HEK293 (cell line): Measurements from ENCODE around the gene ATXN7.

Source experiments
- CTCF ChIA-PET: fragments of 350-600 bp; formaldehyde crosslinking; extraction: SDS; loops from one replicate; lab custom pipeline; 2021; ENCODE audit warnings: antibody characterized with exemption; lab: Yijun Ruan, JAX
- POLR2A ChIA-PET: fragments of 300-600 bp; formaldehyde crosslinking; extraction: SDS; loops from one replicate; lab custom pipeline; 2020; ENCODE audit warnings: antibody characterized with exemption, inconsistent platforms; lab: Yijun Ruan, JAX
- H3K27ac ChIP-seq: fragments of 200-500 bp; sonication (Bioruptor generic); 2 replicates; pipeline ENCODE4 v1.5.1; 2014; ENCODE audit warnings: low read depth, low read length, control low read depth, inconsistent platforms; ENCODE audit errors: extremely low read depth
- H3K36me3 ChIP-seq, 2 experiments: fragments of 200-500 bp in 1 of 2; sonication (Bioruptor generic) in 1 of 2; 1 replicate in 1 of 2; 2 replicates in 1 of 2; pipeline ENCODE4 v1.5.1; 2014 to 2017; ENCODE audit warnings: inconsistent platforms in 2 of 2, low read length in 2 of 2; ENCODE audit not compliant: control insufficient read depth in 2 of 2, insufficient read depth in 1 of 2
- H3K4me1 ChIP-seq: fragments of 200-500 bp; sonication (Bioruptor generic); 2 replicates; pipeline ENCODE4 v1.5.1; 2014; ENCODE audit warnings: mild to moderate bottlenecking, low read length, inconsistent platforms; ENCODE audit not compliant: control insufficient read depth, insufficient read depth
- H3K4me3 ChIP-seq: 2 replicates; pipeline ENCODE4 v1.5.1; 2011; ENCODE audit warnings: low read depth, mild to moderate bottlenecking, control low read depth, low read length, moderate library complexity
- H3K9me3 ChIP-seq: fragments of 200-500 bp; sonication (Bioruptor generic); 2 replicates; pipeline ENCODE4 v1.5.1; 2014; ENCODE audit warnings: low read depth, low read length, inconsistent platforms; ENCODE audit not compliant: control insufficient read depth, insufficient read depth
- MZF1 ChIP-seq: fragments of 450-650 bp; formaldehyde crosslinking; IDR thresholded peaks from 2 replicates; pipeline ENCODE4 v1.5.1; 2017; ENCODE audit warnings: missing biosample characterization, missing genetic modification characterization, borderline replicate concordance
- TRIM28 ChIP-seq: IDR thresholded peaks from 2 replicates; pipeline ENCODE4 v1.6.1; 2011; ENCODE audit warnings: low read length, control low read depth, borderline replicate concordance
- ZFP69B ChIP-seq: fragments of 450-650 bp; formaldehyde crosslinking; IDR thresholded peaks from 2 replicates; pipeline ENCODE4 v1.5.1; 2016; ENCODE audit warnings: missing biosample characterization, missing genetic modification characterization
- ZNF114 ChIP-seq: fragments of 450-650 bp; formaldehyde crosslinking; IDR thresholded peaks from 2 replicates; pipeline ENCODE4 v1.5.0; 2017; ENCODE audit warnings: missing biosample characterization, missing genetic modification characterization
- ZNF146 ChIP-seq: fragments of 450-650 bp; formaldehyde crosslinking; IDR thresholded peaks from 2 replicates; pipeline ENCODE4 v1.5.1; 2016; ENCODE audit warnings: missing biosample characterization, missing genetic modification characterization
- ZNF2 ChIP-seq: fragments of 450-650 bp; formaldehyde crosslinking; IDR thresholded peaks from 2 replicates; pipeline ENCODE4 v1.5.1; 2016; ENCODE audit warnings: missing biosample characterization, missing genetic modification characterization
- ZNF223 ChIP-seq: fragments of 450-650 bp; formaldehyde crosslinking; IDR thresholded peaks from 2 replicates; pipeline ENCODE4 v1.5.1; 2016; ENCODE audit warnings: missing biosample characterization, missing genetic modification characterization
- ZNF292 ChIP-seq: fragments of 450-650 bp; formaldehyde crosslinking; IDR thresholded peaks from 2 replicates; pipeline ENCODE4 v1.5.1; 2016; ENCODE audit warnings: low read depth, missing biosample characterization, missing genetic modification characterization, borderline replicate concordance
- ZNF404 ChIP-seq: fragments of 450-650 bp; formaldehyde crosslinking; IDR thresholded peaks from 2 replicates; pipeline ENCODE4 v1.5.1; 2017; ENCODE audit warnings: missing biosample characterization, missing genetic modification characterization
- ZNF600 ChIP-seq: fragments of 450-650 bp; formaldehyde crosslinking; IDR thresholded peaks from 2 replicates; pipeline ENCODE4 v1.5.1; 2016; ENCODE audit warnings: missing biosample characterization, missing genetic modification characterization
- ZNF624 ChIP-seq: fragments of 450-650 bp; formaldehyde crosslinking; IDR thresholded peaks from 2 replicates; pipeline ENCODE4 v1.5.1; 2017; ENCODE audit warnings: missing biosample characterization, missing genetic modification characterization
- ZNF776 ChIP-seq: fragments of 450-650 bp; formaldehyde crosslinking; IDR thresholded peaks from 2 replicates; pipeline ENCODE4 v1.5.0; 2017; ENCODE audit warnings: missing biosample characterization, missing genetic modification characterization, borderline replicate concordance
- ZNF830 ChIP-seq: fragments of 450-650 bp; IDR thresholded peaks from 2 replicates; pipeline ENCODE4 v1.5.0; 2018; ENCODE audit warnings: missing biosample characterization, missing genetic modification characterization, low read depth, mild to moderate bottlenecking, moderate library complexity
- ZNF843 ChIP-seq: fragments of 450-650 bp; formaldehyde crosslinking; IDR thresholded peaks from 2 replicates; pipeline ENCODE4 v1.5.1; 2016; ENCODE audit warnings: missing biosample characterization, missing genetic modification characterization
- TF ChIP-seq, protein P1 (sequence below): fragments of 450-650 bp; formaldehyde crosslinking; IDR thresholded peaks from 2 replicates; pipeline ENCODE4 v1.5.1; 2016; ENCODE audit warnings: missing biosample characterization, missing genetic modification characterization
- TF ChIP-seq, protein P2 (sequence below): fragments of 450-650 bp; formaldehyde crosslinking; conservative IDR thresholded peaks from 2 replicates; pipeline ENCODE4 v1.5.1; 2016; ENCODE audit warnings: low read depth, missing biosample characterization, missing genetic modification characterization
- TF ChIP-seq, protein P3 (sequence below): fragments of 450-650 bp; formaldehyde crosslinking; conservative IDR thresholded peaks from 2 replicates; pipeline ENCODE4 v1.5.1; 2016; ENCODE audit warnings: low read depth, missing biosample characterization, missing genetic modification characterization
- TF ChIP-seq, protein P4 (sequence below): fragments of 450-650 bp; formaldehyde crosslinking; IDR thresholded peaks from 2 replicates; pipeline ENCODE4 v1.5.1; 2017; ENCODE audit warnings: missing biosample characterization, missing genetic modification characterization
- TF ChIP-seq, protein P5 (sequence below): fragments of 450-650 bp; formaldehyde crosslinking; IDR thresholded peaks from 2 replicates; pipeline ENCODE4 v1.5.1; 2016; ENCODE audit warnings: missing biosample characterization, missing genetic modification characterization

The ATXN7 gene

DNA sequence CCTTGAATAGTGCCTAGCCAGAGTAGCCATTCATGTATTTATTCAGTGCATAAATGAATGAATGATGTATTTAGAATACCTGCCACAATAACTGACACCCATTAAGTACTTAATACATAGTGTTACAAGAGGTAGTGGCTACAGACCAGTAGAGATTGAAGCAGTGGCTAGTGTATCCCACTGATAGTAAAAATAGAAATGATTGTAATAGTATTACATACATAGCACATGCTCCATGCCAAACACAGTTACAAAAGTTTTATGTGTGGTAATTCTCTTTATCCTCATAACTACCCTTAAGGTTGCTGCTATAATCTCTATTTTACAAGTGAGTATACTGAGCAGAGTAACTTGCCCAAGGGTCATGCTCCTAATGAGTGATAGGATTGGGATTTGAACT, 78.9 kb downstream of the ATXN7 start:
- no peaks in the 10 kb centered on the region for H3K9me3 ChIP-seq
- no peaks in the 10 kb centered on the region for H3K36me3 ChIP-seq
- H3K4me1 ChIP-seq = peaks cover 3% of the 10 kb centered on the region; the same call in 1 of the 2 replicates
- CTCF ChIA-PET = no interaction called here
- POLR2A ChIA-PET = no interaction called here
- no peak overlapping the region for H3K27ac ChIP-seq
- TF ChIP-seq, protein P1, sequence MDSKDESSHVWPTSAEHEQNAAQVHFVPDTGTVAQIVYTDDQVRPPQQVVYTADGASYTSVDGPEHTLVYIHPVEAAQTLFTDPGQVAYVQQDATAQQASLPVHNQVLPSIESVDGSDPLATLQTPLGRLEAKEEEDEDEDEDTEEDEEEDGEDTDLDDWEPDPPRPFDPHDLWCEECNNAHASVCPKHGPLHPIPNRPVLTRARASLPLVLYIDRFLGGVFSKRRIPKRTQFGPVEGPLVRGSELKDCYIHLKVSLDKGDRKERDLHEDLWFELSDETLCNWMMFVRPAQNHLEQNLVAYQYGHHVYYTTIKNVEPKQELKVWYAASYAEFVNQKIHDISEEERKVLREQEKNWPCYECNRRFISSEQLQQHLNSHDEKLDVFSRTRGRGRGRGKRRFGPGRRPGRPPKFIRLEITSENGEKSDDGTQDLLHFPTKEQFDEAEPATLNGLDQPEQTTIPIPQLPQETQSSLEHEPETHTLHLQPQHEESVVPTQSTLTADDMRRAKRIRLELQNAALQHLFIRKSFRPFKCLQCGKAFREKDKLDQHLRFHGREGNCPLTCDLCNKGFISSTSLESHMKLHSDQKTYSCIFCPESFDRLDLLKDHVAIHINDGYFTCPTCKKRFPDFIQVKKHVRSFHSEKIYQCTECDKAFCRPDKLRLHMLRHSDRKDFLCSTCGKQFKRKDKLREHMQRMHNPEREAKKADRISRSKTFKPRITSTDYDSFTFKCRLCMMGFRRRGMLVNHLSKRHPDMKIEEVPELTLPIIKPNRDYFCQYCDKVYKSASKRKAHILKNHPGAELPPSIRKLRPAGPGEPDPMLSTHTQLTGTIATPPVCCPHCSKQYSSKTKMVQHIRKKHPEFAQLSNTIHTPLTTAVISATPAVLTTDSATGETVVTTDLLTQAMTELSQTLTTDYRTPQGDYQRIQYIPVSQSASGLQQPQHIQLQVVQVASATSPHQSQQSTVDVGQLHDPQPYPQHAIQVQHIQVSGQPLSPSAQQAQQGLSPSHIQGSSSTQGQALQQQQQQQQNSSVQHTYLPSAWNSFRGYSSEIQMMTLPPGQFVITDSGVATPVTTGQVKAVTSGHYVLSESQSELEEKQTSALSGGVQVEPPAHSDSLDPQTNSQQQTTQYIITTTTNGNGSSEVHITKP (tag by site-specific recombination) = no peak
- TF ChIP-seq ZFP69B (tag by site-specific recombination) (no peak), MZF1 (no peak), TRIM28 (no peak), ZNF776 (tag by site-specific recombination) (no peak), ZNF600 (tag by site-specific recombination) (no peak), ZNF146 (tag by site-specific recombination) (no peak)
- TF ChIP-seq, protein P2, sequence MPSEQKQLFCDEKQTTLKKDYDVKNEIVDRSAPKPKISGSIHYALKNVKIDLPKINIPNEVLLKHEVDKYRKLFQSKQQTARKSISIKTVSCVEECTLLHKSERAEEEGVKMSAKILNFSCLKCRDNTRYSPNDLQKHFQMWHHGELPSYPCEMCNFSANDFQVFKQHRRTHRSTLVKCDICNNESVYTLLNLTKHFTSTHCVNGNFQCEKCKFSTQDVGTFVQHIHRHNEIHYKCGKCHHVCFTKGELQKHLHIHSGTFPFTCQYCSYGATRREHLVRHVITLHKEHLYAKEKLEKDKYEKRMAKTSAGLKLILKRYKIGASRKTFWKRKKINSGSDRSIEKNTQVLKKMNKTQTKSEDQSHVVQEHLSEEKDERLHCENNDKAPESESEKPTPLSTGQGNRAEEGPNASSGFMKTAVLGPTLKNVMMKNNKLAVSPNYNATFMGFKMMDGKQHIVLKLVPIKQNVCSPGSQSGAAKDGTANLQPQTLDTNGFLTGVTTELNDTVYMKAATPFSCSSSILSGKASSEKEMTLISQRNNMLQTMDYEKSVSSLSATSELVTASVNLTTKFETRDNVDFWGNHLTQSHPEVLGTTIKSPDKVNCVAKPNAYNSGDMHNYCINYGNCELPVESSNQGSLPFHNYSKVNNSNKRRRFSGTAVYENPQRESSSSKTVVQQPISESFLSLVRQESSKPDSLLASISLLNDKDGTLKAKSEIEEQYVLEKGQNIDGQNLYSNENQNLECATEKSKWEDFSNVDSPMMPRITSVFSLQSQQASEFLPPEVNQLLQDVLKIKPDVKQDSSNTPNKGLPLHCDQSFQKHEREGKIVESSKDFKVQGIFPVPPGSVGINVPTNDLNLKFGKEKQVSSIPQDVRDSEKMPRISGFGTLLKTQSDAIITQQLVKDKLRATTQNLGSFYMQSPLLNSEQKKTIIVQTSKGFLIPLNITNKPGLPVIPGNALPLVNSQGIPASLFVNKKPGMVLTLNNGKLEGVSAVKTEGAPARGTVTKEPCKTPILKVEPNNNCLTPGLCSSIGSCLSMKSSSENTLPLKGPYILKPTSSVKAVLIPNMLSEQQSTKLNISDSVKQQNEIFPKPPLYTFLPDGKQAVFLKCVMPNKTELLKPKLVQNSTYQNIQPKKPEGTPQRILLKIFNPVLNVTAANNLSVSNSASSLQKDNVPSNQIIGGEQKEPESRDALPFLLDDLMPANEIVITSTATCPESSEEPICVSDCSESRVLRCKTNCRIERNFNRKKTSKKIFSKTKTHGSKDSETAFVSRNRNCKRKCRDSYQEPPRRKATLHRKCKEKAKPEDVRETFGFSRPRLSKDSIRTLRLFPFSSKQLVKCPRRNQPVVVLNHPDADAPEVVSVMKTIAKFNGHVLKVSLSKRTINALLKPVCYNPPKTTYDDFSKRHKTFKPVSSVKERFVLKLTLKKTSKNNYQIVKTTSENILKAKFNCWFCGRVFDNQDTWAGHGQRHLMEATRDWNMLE (tag by site-specific recombination) = no peak
- TF ChIP-seq, protein P3, sequence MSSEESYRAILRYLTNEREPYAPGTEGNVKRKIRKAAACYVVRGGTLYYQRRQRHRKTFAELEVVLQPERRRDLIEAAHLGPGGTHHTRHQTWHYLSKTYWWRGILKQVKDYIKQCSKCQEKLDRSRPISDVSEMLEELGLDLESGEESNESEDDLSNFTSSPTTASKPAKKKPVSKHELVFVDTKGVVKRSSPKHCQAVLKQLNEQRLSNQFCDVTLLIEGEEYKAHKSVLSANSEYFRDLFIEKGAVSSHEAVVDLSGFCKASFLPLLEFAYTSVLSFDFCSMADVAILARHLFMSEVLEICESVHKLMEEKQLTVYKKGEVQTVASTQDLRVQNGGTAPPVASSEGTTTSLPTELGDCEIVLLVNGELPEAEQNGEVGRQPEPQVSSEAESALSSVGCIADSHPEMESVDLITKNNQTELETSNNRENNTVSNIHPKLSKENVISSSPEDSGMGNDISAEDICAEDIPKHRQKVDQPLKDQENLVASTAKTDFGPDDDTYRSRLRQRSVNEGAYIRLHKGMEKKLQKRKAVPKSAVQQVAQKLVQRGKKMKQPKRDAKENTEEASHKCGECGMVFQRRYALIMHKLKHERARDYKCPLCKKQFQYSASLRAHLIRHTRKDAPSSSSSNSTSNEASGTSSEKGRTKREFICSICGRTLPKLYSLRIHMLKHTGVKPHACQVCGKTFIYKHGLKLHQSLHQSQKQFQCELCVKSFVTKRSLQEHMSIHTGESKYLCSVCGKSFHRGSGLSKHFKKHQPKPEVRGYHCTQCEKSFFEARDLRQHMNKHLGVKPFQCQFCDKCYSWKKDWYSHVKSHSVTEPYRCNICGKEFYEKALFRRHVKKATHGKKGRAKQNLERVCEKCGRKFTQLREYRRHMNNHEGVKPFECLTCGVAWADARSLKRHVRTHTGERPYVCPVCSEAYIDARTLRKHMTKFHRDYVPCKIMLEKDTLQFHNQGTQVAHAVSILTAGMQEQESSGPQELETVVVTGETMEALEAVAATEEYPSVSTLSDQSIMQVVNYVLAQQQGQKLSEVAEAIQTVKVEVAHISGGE = no peak
- TF ChIP-seq, protein P4, sequence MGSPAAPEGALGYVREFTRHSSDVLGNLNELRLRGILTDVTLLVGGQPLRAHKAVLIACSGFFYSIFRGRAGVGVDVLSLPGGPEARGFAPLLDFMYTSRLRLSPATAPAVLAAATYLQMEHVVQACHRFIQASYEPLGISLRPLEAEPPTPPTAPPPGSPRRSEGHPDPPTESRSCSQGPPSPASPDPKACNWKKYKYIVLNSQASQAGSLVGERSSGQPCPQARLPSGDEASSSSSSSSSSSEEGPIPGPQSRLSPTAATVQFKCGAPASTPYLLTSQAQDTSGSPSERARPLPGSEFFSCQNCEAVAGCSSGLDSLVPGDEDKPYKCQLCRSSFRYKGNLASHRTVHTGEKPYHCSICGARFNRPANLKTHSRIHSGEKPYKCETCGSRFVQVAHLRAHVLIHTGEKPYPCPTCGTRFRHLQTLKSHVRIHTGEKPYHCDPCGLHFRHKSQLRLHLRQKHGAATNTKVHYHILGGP (tag by site-specific recombination) = no peak
- H3K4me3 ChIP-seq = no peak overlapping the region

DNA sequence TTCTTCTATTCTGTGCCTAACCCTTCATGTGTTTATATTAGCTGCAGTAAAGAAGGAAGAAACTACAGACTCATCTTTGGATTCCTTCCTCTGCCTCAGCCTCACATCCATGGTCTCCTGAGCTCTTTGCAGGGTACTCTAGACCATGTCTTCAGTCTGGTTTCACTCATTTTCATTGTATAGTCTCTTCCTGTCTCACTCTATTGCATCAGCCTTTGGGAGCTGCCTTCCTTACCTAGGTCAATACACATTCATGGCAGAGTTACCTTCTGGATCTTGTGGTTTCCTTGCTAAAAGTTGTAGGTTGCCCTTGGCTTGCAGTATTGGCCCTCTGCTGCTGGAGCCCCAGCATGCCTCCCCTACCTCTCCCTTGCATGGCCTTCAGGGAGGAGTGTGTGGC, 80.0 kb downstream of the ATXN7 start:
- H3K4me1 ChIP-seq = no peaks in the 10 kb centered on the region
- CTCF ChIA-PET = interaction anchor here (2.6 kb wide), 1 partner anchor 19 kb away, joined by 7 read pairs; no protein-coding TSS in a partner anchor
- H3K36me3 ChIP-seq = no peaks in the 10 kb centered on the region
- H3K27ac ChIP-seq = no peak overlapping the region
- no peaks in the 10 kb centered on the region for H3K9me3 ChIP-seq
- H3K4me3 ChIP-seq = no peak overlapping the region
- POLR2A ChIA-PET = no interaction called here
- TF ChIP-seq ZNF404 (no peak), ZNF843 (tag by site-specific recombination) (no peak), ZNF292 (no peak), ZNF146 (tag by site-specific recombination) (no peak), ZNF2 (tag by site-specific recombination) (no peak), ZNF624 (tag by site-specific recombination) (no peak), ZNF114 (tag by site-specific recombination) (no peak), ZNF830 (tag by site-specific recombination) (no peak), ZNF223 (no peak)
- TF ChIP-seq, protein P5, sequence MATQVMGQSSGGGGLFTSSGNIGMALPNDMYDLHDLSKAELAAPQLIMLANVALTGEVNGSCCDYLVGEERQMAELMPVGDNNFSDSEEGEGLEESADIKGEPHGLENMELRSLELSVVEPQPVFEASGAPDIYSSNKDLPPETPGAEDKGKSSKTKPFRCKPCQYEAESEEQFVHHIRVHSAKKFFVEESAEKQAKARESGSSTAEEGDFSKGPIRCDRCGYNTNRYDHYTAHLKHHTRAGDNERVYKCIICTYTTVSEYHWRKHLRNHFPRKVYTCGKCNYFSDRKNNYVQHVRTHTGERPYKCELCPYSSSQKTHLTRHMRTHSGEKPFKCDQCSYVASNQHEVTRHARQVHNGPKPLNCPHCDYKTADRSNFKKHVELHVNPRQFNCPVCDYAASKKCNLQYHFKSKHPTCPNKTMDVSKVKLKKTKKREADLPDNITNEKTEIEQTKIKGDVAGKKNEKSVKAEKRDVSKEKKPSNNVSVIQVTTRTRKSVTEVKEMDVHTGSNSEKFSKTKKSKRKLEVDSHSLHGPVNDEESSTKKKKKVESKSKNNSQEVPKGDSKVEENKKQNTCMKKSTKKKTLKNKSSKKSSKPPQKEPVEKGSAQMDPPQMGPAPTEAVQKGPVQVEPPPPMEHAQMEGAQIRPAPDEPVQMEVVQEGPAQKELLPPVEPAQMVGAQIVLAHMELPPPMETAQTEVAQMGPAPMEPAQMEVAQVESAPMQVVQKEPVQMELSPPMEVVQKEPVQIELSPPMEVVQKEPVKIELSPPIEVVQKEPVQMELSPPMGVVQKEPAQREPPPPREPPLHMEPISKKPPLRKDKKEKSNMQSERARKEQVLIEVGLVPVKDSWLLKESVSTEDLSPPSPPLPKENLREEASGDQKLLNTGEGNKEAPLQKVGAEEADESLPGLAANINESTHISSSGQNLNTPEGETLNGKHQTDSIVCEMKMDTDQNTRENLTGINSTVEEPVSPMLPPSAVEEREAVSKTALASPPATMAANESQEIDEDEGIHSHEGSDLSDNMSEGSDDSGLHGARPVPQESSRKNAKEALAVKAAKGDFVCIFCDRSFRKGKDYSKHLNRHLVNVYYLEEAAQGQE (tag by site-specific recombination) = no peak
